Lower leg skin (tissue), 4 donors: ENCODE results near the gene STXBP6. TPM values are rescaled to one million over a fixed set of nuclear protein-coding genes. Genes with fewer than 3 reads are reported as not detected.

Experiments used
- DNase-seq, 2 donors: peaks; one replicate each; pipeline ENCODE4 v3.0.0-alpha.2; 2019; ENCODE audit warnings: low spot score in 2 of 2
- H3K4me3 ChIP-seq: fragments of 200-600 bp; sonication (generic); 2 replicates; pipeline ENCODE4 v1.5.1; 2017; ENCODE audit warnings: mild to moderate bottlenecking, low read depth; ENCODE audit not compliant: poor library complexity, severe bottlenecking
- POLR2A ChIP-seq, 2 donors: fragments of 450-650 bp; IDR thresholded peaks; one replicate each; pipeline ENCODE4 v1.6.1; 2016 to 2017; ENCODE audit warnings: antibody characterized with exemption in 2 of 2, mild to moderate bottlenecking in 1 of 2, moderate library complexity in 1 of 2
- WGBS, 2 donors: methylation state at CpG; one replicate each; pipeline ENCODE4 v1.1.5; 2018; 5-methylcytosine and 5-hydroxymethylcytosine counted together
- intact Hi-C: fragments of 100-400 bp; cut with DNase I; formaldehyde crosslinking; loops from one replicate; pipeline ENCODE4 v1.15.0; 2023; ENCODE audit warnings: low total_unique reads
- total RNA-seq, 4 donors: library from RNA; depleted of rRNA; stranded (reverse); fragments of >200 nt; gene quantifications; one replicate each; pipeline ENCODE4 v1.1.0, GENCODE V29; 2016
- TF ChIP-seq, protein P1 (sequence below), 3 donors: fragments of 450-650 bp; IDR thresholded peaks; one replicate each; pipeline ENCODE4 v1.5.1; 2016; ENCODE audit warnings: antibody characterized with exemption in 3 of 3, mild to moderate bottlenecking in 3 of 3, moderate library complexity in 2 of 3

The STXBP6 gene
- total RNA-seq, 4 donors from 2014 or later: 24.6 to 49.3 (median 36.9) TPM

DNA sequence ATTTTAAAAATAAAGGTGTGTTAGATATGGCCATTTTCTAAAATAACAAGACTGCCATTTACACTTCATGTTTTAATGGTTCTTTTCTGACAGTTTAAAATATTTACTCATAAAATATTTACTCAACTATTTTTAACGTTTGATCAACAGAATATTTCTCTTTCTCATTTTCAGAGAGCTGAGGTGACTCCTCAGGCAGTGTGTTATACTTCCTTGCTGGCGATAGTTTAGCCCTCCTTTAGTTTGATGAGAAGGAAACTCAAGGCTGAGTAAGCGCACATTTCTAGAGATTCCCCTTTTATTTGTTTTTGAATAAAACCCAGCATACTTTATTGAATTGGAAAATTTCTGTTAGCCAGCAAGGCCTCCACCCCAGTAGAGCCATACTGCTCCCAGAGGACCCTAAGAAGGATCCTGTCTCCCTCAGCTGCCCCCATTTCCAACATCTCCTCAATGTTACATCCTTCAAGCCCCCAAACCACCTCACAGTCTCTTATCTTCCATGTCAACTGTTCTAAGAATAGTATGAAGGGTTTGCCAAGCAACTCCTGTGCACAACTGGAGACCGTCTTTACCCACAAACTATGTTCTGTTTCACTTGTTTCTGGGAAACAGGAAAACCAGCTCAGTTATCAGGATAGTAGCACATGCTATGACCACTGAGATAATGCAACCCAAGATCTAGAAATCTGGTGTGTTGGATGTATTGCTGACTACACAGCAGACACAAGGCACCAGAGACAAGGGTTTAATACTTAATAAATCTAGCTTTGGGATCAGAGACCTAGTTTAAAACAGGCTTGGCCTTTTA lies 129.5 kb downstream of the STXBP6 start:
- whole genome bisulfite sequencing, 2 donors: 79 to 83% methylated on average over 4 of the region's 4 CpGs
- no peak overlapping the region for H3K4me3 ChIP-seq
- no peak for TF ChIP-seq POLR2A (IDR thresholded peaks at IDR 0.05)
- TF ChIP-seq, protein P1, sequence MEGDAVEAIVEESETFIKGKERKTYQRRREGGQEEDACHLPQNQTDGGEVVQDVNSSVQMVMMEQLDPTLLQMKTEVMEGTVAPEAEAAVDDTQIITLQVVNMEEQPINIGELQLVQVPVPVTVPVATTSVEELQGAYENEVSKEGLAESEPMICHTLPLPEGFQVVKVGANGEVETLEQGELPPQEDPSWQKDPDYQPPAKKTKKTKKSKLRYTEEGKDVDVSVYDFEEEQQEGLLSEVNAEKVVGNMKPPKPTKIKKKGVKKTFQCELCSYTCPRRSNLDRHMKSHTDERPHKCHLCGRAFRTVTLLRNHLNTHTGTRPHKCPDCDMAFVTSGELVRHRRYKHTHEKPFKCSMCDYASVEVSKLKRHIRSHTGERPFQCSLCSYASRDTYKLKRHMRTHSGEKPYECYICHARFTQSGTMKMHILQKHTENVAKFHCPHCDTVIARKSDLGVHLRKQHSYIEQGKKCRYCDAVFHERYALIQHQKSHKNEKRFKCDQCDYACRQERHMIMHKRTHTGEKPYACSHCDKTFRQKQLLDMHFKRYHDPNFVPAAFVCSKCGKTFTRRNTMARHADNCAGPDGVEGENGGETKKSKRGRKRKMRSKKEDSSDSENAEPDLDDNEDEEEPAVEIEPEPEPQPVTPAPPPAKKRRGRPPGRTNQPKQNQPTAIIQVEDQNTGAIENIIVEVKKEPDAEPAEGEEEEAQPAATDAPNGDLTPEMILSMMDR (IDR thresholded peaks at IDR 0.05): no peak
- DNase-seq: no peak
- intact Hi-C loops: no loop called here

DNA sequence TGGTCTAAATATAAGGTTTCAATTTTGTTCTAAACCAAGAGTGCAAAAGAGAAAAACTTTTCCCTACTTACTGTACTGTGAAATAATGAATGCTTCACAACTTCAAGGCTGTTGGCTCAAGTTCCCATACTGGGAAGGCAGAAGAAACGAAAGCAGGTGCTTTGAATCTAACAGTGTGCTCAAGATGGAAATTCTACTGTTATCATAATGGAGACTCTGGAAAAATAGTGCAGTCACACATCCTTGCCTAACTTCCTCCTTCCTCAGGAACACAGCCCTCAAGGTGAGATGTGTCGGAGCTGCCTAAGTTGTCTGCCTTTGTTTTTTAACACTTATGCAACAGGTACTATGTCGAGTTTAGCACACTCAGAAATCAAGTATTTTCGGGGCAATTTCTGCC lies 131.1 kb downstream of the STXBP6 start:
- TF ChIP-seq, protein P1 (IDR thresholded peaks at IDR 0.05): no peak
- no peak for TF ChIP-seq POLR2A (IDR thresholded peaks at IDR 0.05)
- intact Hi-C loops: no loop called here
- 68 to 74% methylated on average over 4 of the region's 4 CpGs for WGBS, 2 donors
- no peak for DNase-seq
- H3K4me3 ChIP-seq: no peak overlapping the region

DNA sequence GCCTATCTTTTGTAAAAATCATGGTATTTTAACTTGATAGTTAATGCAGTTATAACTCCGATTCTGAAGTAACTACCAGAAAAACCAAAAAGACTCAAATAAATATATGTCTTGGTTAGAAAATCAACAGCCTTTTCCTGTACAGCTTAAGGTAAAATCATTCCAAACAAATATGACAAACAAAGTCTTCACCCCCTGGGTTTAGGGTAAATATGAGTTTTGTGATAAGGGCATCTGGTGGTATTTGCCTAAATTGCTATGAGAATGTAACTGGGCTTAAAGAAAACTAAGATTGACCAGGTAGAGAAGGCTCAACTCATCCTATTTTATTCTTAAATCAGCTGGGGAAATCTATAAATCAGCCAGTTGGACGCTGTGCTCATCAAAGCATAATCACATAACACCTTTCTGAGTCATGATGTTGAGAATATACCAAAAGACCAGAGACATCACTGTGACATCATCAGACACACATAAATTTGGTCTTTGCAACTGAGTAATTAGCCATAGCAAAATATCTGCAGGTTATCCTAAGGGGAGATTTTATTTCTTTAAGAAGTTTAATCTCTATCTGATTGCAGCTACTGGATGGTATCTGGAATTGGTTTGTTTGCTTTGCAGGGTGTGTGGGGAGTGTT lies 133.9 kb downstream of the STXBP6 start:
- WGBS, 2 donors: 78 to 81% methylated on average over 2 of the region's 2 CpGs
- intact Hi-C loops: no loop called here

DNA sequence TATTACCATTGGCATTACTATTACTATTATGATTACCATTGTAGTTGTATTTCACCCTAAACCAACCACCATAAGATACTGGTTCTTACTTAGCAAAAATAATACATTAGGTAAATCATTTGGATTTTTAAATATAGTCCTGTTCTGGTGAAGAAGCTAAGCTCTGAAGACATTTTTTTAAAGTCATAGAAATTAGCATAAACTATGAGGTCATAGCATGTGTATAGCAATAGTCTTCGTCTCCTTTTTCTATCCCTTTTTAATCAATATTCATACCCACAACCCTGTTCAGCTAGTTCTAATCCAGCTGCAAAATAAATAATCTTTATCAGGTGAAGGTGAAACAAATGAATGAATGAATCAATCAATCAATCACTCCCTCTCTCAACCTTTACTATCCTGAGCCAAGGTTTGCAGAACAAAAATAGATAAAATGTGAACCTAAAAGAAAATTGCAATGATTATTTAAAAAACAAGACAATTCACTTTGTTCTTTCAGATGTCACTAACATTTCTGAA lies 134.5 kb downstream of the STXBP6 start:
- TF ChIP-seq, protein P1 (IDR thresholded peaks at IDR 0.05): no peak
- no peak for TF ChIP-seq POLR2A (IDR thresholded peaks at IDR 0.05)
- WGBS, 2 donors: 88 to 93% methylated on average over 1 of the region's 1 CpG
- H3K4me3 ChIP-seq: no peak overlapping the region
- intact Hi-C loops: no loop called here
- DNase-seq: no peak

More for the DNA sequence above, 133.9 kb downstream of the STXBP6 start:
- H3K4me3 ChIP-seq: no peak overlapping the region
- TF ChIP-seq, protein P1 (IDR thresholded peaks at IDR 0.05): no peak
- TF ChIP-seq POLR2A (IDR thresholded peaks at IDR 0.05): no peak
- no peak for DNase-seq

DNA sequence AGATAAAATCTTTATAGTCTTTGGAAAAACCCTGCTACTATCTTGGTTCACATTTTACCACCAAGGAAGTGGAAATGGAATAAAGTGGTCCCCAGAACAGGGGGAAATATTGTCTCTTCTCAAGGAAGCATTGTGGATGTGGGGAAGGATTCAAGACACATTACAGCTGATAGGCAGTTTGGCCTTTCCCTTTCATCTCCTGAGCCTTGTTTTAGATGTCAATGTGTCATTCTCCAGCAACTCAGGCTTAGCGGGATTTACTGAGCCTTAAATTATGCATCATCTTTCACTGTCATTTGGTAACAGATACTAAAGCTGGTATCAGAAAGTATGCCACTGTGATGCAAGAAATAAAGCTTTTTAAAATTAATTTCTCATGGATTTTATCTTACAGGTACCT lies 136.2 kb downstream of the STXBP6 start:
- intact Hi-C loops: no loop called here
- no peak overlapping the region for H3K4me3 ChIP-seq
- 71 to 76% methylated on average over 1 of the region's 1 CpG for WGBS, 2 donors
- DNase-seq: no peak
- TF ChIP-seq, protein P1 (IDR thresholded peaks at IDR 0.05): no peak
- TF ChIP-seq POLR2A (IDR thresholded peaks at IDR 0.05): no peak
